GM23338 (cell line): ENCODE results near the gene FOXP1. TPM values are rescaled to one million over a fixed set of nuclear protein-coding genes. Genes with fewer than 3 reads are reported as not detected.

Experiments
- ATAC-seq: fragments of 200-7000 bp; cut with Tn5 transposase; 3 replicates; pipeline ENCODE4 v1.9.1; 2020
- DNase-seq: peaks from one replicate; pipeline ENCODE4 v3.0.0-alpha.2; 2015; ENCODE audit warnings: low spot score
- H2AFZ ChIP-seq: fragments of 200-600 bp; sonication (generic); 2 replicates; pipeline ENCODE4 v1.8.0; 2016; ENCODE audit warnings: antibody characterized with exemption, mild to moderate bottlenecking, moderate library complexity
- H3F3A ChIP-seq: fragments of 200-600 bp; sonication (generic); replicated peaks from 2 replicates; pipeline ENCODE4 v1.8.0; 2017; ENCODE audit warnings: antibody characterized with exemption, mixed run types, low read depth
- H3K27ac ChIP-seq: fragments of 200-600 bp; sonication (generic); 2 replicates; pipeline ENCODE4 v1.6.1; 2016; ENCODE audit warnings: low read depth
- H3K27me3 ChIP-seq: fragments of 200-600 bp; sonication (generic); 2 replicates; pipeline ENCODE4 v1.8.0; 2016; ENCODE audit warnings: mild to moderate bottlenecking, mixed run types, moderate library complexity; ENCODE audit not compliant: insufficient read depth
- H3K36me3 ChIP-seq: fragments of 200-600 bp; sonication (generic); 2 replicates; pipeline ENCODE4 v1.8.0; 2016; ENCODE audit warnings: mild to moderate bottlenecking; ENCODE audit not compliant: insufficient read depth
- H3K4me1 ChIP-seq: fragments of 200-600 bp; sonication (generic); 2 replicates; pipeline ENCODE4 v1.8.0; 2016; ENCODE audit warnings: mild to moderate bottlenecking, moderate library complexity; ENCODE audit not compliant: insufficient read depth
- H3K4me2 ChIP-seq: fragments of 200-600 bp; sonication (generic); 2 replicates; pipeline ENCODE4 v1.7.1; 2017; ENCODE audit warnings: mixed run types
- H3K4me3 ChIP-seq: fragments of 200-600 bp; sonication (generic); 2 replicates; pipeline ENCODE4 v1.6.1; 2016; ENCODE audit warnings: mixed run types
- H3K79me2 ChIP-seq: fragments of 200-600 bp; sonication (generic); replicated peaks from 2 replicates; pipeline ENCODE4 v1.8.0; 2017; ENCODE audit warnings: mild to moderate bottlenecking; ENCODE audit not compliant: insufficient read depth
- H3K9me2 ChIP-seq: fragments of 200-600 bp; sonication (generic); 2 replicates; pipeline ENCODE4 v1.8.0; 2017; ENCODE audit not compliant: insufficient read depth
- H4K20me1 ChIP-seq: fragments of 200-600 bp; sonication (generic); replicated peaks from 2 replicates; pipeline ENCODE4 v1.8.0; 2017; ENCODE audit warnings: mild to moderate bottlenecking; ENCODE audit not compliant: insufficient read depth
- H3K27ac Mint-ChIP-seq: 2 replicates; pipeline ENCODE4 v1.8.0; 2020; ENCODE audit warnings: inconsistent platforms, mild to moderate bottlenecking, moderate library complexity, mixed read lengths
- H3K27me3 Mint-ChIP-seq: 3 replicates; pipeline ENCODE4 v1.8.0; 2022; ENCODE audit warnings: low read depth, mild to moderate bottlenecking, moderate library complexity, mixed read lengths, inconsistent platforms; ENCODE audit not compliant: insufficient read depth, poor library complexity
- H3K36me3 Mint-ChIP-seq: 3 replicates; pipeline ENCODE4 v1.8.0; 2021; ENCODE audit warnings: low read depth, mild to moderate bottlenecking, inconsistent platforms, moderate library complexity, mixed read lengths
- H3K4me1 Mint-ChIP-seq: 3 replicates; pipeline ENCODE4 v1.8.0; 2020; ENCODE audit warnings: mild to moderate bottlenecking, inconsistent platforms, mixed read lengths
- H3K4me3 Mint-ChIP-seq: 3 replicates; pipeline ENCODE4 v1.8.0; 2021; ENCODE audit warnings: moderate library complexity, mild to moderate bottlenecking, inconsistent platforms, mixed read lengths
- H3K9me3 Mint-ChIP-seq: 3 replicates; pipeline ENCODE4 v1.8.0; 2020; ENCODE audit warnings: moderate library complexity, mild to moderate bottlenecking, inconsistent platforms, mixed read lengths
- JUNB ChIP-seq: IDR thresholded peaks from one replicate; pipeline ENCODE4 v1.6.1; 2016; ENCODE audit warnings: antibody characterized with exemption; ENCODE audit not compliant: unreplicated experiment
- NANOG ChIP-seq: IDR thresholded peaks from 2 replicates; pipeline ENCODE4 v1.6.1; 2016; ENCODE audit warnings: antibody characterized with exemption, borderline replicate concordance
- POLR2AphosphoS5 ChIP-seq: IDR thresholded peaks from 2 replicates; pipeline ENCODE4 v1.6.1; 2016; ENCODE audit warnings: antibody characterized with exemption, low read depth
- STAT1 ChIP-seq: IDR thresholded peaks from one replicate; pipeline ENCODE4 v1.6.1; 2016; ENCODE audit warnings: antibody characterized with exemption; ENCODE audit not compliant: unreplicated experiment
- ZNF114 ChIP-seq: fragments of 250-450 bp; sonication (Bioruptor Pico); IDR thresholded peaks from 2 replicates; pipeline ENCODE4 v1.5.0; 2020; ENCODE audit warnings: mild to moderate bottlenecking, moderate library complexity
- polyA plus RNA-seq: library from polyadenylated mRNA; unstranded; fragments of >200 nt; fragmentation: Nextera tagmentation; extraction: Ambion mirVana; gene quantifications from 2 replicates; pipeline ENCODE4 v1.2.1, GENCODE V29; 2016
- total RNA-seq: library from RNA; depleted of rRNA; stranded (reverse); fragments of >200 nt; shearing (Covaris generic); gene quantifications from 2 replicates; pipeline ENCODE4 v1.2.3, GENCODE V29; 2014
- TF ChIP-seq, protein P1 (sequence below): IDR thresholded peaks from one replicate; pipeline ENCODE4 v1.6.1; 2018; ENCODE audit warnings: antibody characterized with exemption; ENCODE audit not compliant: unreplicated experiment
- TF ChIP-seq, protein P2 (sequence below): fragments of 250-450 bp; sonication (Bioruptor Pico); IDR thresholded peaks from 2 replicates; pipeline ENCODE4 v1.5.0; 2020; ENCODE audit warnings: mild to moderate bottlenecking, moderate library complexity
- TF ChIP-seq, protein P3 (sequence below): IDR thresholded peaks from 2 replicates; pipeline ENCODE4 v1.6.1; 2016; ENCODE audit warnings: antibody characterized with exemption

The FOXP1 gene
- total and polyA plus RNA-seq, 2 experiments from 2014 or later: 32.9 to 35.5 TPM

DNA sequence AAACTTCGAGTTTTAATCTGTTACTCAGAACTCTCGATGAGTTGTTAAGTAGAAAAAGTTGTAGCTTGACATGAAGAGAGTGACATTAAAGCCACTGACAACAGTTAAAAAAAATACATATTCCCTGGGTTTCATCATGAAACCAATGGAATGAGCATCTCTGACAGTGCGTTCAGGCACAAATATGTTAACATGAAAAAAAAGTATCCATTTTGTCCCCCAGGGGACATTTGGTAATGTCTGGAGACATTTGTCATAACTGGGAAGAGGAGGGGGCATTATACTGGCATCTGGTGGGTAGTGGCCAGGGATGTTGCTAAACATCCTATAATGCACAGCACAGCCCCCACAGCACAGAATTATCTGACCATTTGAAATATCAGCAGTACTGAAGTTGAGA lies 14.8 kb upstream of the FOXP1 start:
- Mint-ChIP-seq H3K4me1 (no peaks in the 10 kb centered on the region), H3K9me3 (no peaks in the 10 kb centered on the region; the same call in 2 of the 3 replicates), H3K27ac (no peak overlapping the region), H3K4me3 (no peak overlapping the region), H3K36me3 (no peaks in the 10 kb centered on the region), H3K27me3 (no peaks in the 10 kb centered on the region)
- TF ChIP-seq NANOG (no peak), ZNF114 (CRISPR knock-in tag) (no peak), STAT1 (no peak), POLR2AphosphoS5 (no peak), JUNB (no peak)
- TF ChIP-seq, protein P1, sequence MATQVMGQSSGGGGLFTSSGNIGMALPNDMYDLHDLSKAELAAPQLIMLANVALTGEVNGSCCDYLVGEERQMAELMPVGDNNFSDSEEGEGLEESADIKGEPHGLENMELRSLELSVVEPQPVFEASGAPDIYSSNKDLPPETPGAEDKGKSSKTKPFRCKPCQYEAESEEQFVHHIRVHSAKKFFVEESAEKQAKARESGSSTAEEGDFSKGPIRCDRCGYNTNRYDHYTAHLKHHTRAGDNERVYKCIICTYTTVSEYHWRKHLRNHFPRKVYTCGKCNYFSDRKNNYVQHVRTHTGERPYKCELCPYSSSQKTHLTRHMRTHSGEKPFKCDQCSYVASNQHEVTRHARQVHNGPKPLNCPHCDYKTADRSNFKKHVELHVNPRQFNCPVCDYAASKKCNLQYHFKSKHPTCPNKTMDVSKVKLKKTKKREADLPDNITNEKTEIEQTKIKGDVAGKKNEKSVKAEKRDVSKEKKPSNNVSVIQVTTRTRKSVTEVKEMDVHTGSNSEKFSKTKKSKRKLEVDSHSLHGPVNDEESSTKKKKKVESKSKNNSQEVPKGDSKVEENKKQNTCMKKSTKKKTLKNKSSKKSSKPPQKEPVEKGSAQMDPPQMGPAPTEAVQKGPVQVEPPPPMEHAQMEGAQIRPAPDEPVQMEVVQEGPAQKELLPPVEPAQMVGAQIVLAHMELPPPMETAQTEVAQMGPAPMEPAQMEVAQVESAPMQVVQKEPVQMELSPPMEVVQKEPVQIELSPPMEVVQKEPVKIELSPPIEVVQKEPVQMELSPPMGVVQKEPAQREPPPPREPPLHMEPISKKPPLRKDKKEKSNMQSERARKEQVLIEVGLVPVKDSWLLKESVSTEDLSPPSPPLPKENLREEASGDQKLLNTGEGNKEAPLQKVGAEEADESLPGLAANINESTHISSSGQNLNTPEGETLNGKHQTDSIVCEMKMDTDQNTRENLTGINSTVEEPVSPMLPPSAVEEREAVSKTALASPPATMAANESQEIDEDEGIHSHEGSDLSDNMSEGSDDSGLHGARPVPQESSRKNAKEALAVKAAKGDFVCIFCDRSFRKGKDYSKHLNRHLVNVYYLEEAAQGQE: no peak
- TF ChIP-seq, protein P2, sequence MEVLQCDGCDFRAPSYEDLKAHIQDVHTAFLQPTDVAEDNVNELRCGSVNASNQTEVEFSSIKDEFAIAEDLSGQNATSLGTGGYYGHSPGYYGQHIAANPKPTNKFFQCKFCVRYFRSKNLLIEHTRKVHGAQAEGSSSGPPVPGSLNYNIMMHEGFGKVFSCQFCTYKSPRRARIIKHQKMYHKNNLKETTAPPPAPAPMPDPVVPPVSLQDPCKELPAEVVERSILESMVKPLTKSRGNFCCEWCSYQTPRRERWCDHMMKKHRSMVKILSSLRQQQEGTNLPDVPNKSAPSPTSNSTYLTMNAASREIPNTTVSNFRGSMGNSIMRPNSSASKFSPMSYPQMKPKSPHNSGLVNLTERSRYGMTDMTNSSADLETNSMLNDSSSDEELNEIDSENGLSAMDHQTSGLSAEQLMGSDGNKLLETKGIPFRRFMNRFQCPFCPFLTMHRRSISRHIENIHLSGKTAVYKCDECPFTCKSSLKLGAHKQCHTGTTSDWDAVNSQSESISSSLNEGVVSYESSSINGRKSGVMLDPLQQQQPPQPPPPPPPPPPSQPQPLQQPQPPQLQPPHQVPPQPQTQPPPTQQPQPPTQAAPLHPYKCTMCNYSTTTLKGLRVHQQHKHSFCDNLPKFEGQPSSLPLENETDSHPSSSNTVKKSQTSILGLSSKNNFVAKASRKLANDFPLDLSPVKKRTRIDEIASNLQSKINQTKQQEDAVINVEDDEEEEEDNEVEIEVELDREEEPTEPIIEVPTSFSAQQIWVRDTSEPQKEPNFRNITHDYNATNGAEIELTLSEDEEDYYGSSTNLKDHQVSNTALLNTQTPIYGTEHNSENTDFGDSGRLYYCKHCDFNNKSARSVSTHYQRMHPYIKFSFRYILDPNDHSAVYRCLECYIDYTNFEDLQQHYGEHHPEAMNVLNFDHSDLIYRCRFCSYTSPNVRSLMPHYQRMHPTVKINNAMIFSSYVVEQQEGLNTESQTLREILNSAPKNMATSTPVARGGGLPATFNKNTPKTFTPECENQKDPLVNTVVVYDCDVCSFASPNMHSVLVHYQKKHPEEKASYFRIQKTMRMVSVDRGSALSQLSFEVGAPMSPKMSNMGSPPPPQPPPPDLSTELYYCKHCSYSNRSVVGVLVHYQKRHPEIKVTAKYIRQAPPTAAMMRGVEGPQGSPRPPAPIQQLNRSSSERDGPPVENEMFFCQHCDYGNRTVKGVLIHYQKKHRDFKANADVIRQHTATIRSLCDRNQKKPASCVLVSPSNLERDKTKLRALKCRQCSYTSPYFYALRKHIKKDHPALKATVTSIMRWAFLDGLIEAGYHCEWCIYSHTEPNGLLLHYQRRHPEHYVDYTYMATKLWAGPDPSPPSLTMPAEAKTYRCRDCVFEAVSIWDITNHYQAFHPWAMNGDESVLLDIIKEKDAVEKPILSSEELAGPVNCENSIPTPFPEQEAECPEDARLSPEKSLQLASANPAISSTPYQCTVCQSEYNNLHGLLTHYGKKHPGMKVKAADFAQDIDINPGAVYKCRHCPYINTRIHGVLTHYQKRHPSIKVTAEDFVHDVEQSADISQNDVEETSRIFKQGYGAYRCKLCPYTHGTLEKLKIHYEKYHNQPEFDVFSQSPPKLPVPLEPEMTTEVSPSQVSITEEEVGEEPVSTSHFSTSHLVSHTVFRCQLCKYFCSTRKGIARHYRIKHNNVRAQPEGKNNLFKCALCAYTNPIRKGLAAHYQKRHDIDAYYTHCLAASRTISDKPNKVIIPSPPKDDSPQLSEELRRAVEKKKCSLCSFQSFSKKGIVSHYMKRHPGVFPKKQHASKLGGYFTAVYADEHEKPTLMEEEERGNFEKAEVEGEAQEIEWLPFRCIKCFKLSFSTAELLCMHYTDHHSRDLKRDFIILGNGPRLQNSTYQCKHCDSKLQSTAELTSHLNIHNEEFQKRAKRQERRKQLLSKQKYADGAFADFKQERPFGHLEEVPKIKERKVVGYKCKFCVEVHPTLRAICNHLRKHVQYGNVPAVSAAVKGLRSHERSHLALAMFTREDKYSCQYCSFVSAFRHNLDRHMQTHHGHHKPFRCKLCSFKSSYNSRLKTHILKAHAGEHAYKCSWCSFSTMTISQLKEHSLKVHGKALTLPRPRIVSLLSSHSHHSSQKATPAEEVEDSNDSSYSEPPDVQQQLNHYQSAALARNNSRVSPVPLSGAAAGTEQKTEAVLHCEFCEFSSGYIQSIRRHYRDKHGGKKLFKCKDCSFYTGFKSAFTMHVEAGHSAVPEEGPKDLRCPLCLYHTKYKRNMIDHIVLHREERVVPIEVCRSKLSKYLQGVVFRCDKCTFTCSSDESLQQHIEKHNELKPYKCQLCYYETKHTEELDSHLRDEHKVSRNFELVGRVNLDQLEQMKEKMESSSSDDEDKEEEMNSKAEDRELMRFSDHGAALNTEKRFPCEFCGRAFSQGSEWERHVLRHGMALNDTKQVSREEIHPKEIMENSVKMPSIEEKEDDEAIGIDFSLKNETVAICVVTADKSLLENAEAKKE (CRISPR knock-in tag): no peak
- TF ChIP-seq, protein P3, sequence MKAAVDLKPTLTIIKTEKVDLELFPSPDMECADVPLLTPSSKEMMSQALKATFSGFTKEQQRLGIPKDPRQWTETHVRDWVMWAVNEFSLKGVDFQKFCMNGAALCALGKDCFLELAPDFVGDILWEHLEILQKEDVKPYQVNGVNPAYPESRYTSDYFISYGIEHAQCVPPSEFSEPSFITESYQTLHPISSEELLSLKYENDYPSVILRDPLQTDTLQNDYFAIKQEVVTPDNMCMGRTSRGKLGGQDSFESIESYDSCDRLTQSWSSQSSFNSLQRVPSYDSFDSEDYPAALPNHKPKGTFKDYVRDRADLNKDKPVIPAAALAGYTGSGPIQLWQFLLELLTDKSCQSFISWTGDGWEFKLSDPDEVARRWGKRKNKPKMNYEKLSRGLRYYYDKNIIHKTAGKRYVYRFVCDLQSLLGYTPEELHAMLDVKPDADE: no peak
- no peak overlapping the region for H3K4me3 ChIP-seq
- H3K4me1 ChIP-seq: no peaks in the 10 kb centered on the region
- no peaks in the 10 kb centered on the region for H3F3A ChIP-seq
- no peak for DNase-seq
- H3K4me2 ChIP-seq: no peak overlapping the region
- no peaks in the 10 kb centered on the region for H3K27me3 ChIP-seq
- no peaks in the 10 kb centered on the region; the same call in 1 of the 2 replicates for H3K9me2 ChIP-seq
- no peak overlapping the region for H2AFZ ChIP-seq
- no peaks in the 10 kb centered on the region for H3K36me3 ChIP-seq
- H3K27ac ChIP-seq: no peak overlapping the region
- no peaks in the 10 kb centered on the region for H3K79me2 ChIP-seq
- no peak for ATAC-seq
- H4K20me1 ChIP-seq: no peaks in the 10 kb centered on the region
